Tibial nerve (tissue), 4 donors: ENCODE data around the gene FAXC. TPM values are rescaled to one million over a fixed set of nuclear protein-coding genes. Genes with fewer than 3 reads are reported as not detected.

Source experiments
- DNase-seq, 2 donors: peaks; one replicate each; pipeline ENCODE4 v3.0.0-alpha.2; 2019; ENCODE audit warnings: low spot score in 2 of 2
- H3K27ac ChIP-seq, 4 donors: fragments of 200-600 bp; sonication (generic) in 3 of 4; one replicate each; pipeline ENCODE4 v1.5.1; 2017 to 2019; ENCODE audit warnings: mild to moderate bottlenecking in 1 of 4
- H3K27me3 ChIP-seq, 2 donors: fragments of 200-600 bp; sonication (generic) in 1 of 2; one replicate each; pipeline versions ENCODE4 v1.5.1 to v1.6.0; 2017 to 2019
- H3K36me3 ChIP-seq, 3 donors: fragments of 200-600 bp; sonication (generic); one replicate each; pipeline ENCODE4 v1.5.1; 2018 to 2019
- H3K4me1 ChIP-seq, 4 donors: fragments of 200-600 bp; sonication (generic) in 3 of 4; one replicate each; pipeline ENCODE4 v1.5.1; 2017 to 2019
- H3K4me3 ChIP-seq, 4 donors: fragments of 200-600 bp; sonication (generic) in 3 of 4; one replicate each; pipeline ENCODE4 v1.5.1; 2017 to 2019; ENCODE audit warnings: mild to moderate bottlenecking in 1 of 4, moderate library complexity in 1 of 4
- H3K9me3 ChIP-seq, 4 donors: fragments of 200-600 bp; sonication (generic) in 3 of 4; one replicate each; pipeline ENCODE4 v1.5.1; 2017 to 2019
- CTCF ChIP-seq, 5 experiments: fragments of 200-600 bp in 3 of 5; fragments of 450-650 bp in 2 of 5; sonication (generic) in 3 of 5; IDR thresholded peaks; one replicate each; pipeline ENCODE4 v1.5.1; 2016 to 2019; ENCODE audit warnings: antibody characterized with exemption in 5 of 5, mild to moderate bottlenecking in 3 of 5, moderate library complexity in 2 of 5
- EP300 ChIP-seq, 2 donors: sonication (generic); formaldehyde crosslinking; IDR thresholded peaks; one replicate each; pipeline ENCODE4 v1.6.1; 2017; ENCODE audit warnings: antibody characterized with exemption in 2 of 2, mild to moderate bottlenecking in 1 of 2
- POLR2A ChIP-seq, 2 donors: fragments of 450-650 bp; IDR thresholded peaks; one replicate each; pipeline ENCODE4 v1.6.1; 2017; ENCODE audit warnings: antibody characterized with exemption in 2 of 2, mild to moderate bottlenecking in 2 of 2, moderate library complexity in 2 of 2
- WGBS, 2 donors: methylation state at CpG; one replicate each; pipeline ENCODE4 v1.1.5; 2018; 5-methylcytosine and 5-hydroxymethylcytosine counted together
- total RNA-seq, 4 donors: library from RNA; depleted of rRNA; stranded (reverse); fragments of >200 nt; gene quantifications; one replicate each; pipeline ENCODE4 v1.1.0, GENCODE V29; 2016

FAXC gene
- total RNA-seq, 4 donors from 2014 or later: under 0.01 to 2.4 (median 0.44) TPM

DNA sequence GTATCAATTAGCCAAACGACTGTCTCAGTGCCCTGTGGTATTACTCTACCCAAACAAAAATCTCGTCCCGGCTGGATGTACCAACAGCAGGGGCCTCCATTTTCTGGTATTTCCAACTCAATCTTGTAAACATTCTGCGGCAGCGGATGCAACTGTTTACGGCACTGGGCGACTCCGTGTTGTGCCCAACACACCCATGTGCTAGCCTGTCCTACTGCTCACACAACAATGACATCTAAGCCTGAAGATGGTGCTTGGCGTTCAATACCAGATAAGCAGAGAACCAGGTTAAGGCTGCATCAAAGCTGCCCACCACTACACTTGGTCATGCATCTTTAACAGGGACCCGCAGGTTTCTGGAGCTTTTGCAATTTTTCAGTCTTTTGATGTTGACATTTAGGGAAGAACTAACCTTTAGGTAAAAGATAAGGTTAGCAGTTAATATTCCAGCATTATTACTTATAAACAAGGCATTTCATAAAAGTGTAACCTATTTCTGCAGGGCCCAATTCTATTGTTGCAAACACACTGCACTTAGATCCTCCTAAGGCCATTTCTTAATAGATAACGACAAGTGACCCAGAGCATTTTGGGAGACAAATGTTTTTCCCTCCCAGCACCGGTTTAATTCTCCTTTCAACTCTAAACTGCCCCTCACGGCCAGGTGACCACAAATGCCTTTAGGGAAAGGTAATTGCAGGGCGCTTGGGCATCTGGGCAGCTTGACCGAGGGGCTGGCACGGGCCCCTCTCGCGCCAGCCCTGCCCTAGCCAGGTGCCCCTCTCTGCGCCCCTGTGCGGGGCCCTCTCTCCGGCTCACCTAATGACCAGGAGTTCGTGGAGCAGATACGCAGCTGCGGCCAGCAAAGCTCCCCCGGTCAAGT, 945 bp downstream of the FAXC start:
- H3K36me3 ChIP-seq: no peaks in the 10 kb centered on the region
- no peaks in the 10 kb centered on the region for H3K9me3 ChIP-seq
- H3K27me3 ChIP-seq: peaks cover 0 to 29% of the 10 kb centered on the region in 2 donors
- WGBS, 2 donors: 52 to 55% methylated on average over 23 to 25 of the region's 25 CpGs
- TF ChIP-seq EP300 (IDR thresholded peaks at IDR 0.05): no peak
- TF ChIP-seq POLR2A (IDR thresholded peaks at IDR 0.05): no peak
- no peak for TF ChIP-seq CTCF (IDR thresholded peaks at IDR 0.05)
- peak overlapping the region; percentile 27 to 69 (median 36) for H3K4me3 ChIP-seq
- H3K4me1 ChIP-seq: peaks cover 0 to 13% (median 2%) of the 10 kb centered on the region in 4 donors
- H3K27ac ChIP-seq: no peak overlapping the region
- DNase-seq: no peak

GRCh38 chr6:99347804-99348203, 1.7 kb downstream of the FAXC start:
- 52 to 68% methylated on average over 1 of the region's 1 CpG for WGBS, 2 donors
- no peak overlapping the region for H3K27ac ChIP-seq
- no peaks in the 10 kb centered on the region for H3K36me3 ChIP-seq
- H3K27me3 ChIP-seq: peaks cover 0 to 22% of the 10 kb centered on the region in 2 donors
- H3K9me3 ChIP-seq: no peaks in the 10 kb centered on the region
- H3K4me1 ChIP-seq: peaks cover 0 to 13% (median 2%) of the 10 kb centered on the region in 4 donors
- no peak for TF ChIP-seq EP300 (IDR thresholded peaks at IDR 0.05)
- TF ChIP-seq CTCF (IDR thresholded peaks at IDR 0.05): no peak
- TF ChIP-seq POLR2A (IDR thresholded peaks at IDR 0.05): no peak
- DNase-seq: no peak
- no peak overlapping the region for H3K4me3 ChIP-seq

- no peak for TF ChIP-seq POLR2A (IDR thresholded peaks at IDR 0.05)
- no peak for TF ChIP-seq EP300 (IDR thresholded peaks at IDR 0.05)
- TF ChIP-seq CTCF (IDR thresholded peaks at IDR 0.05): no peak
- DNase-seq: no peak
- Histone ChIP-seq H3K9me3 (no peaks in the 10 kb centered on the region), H3K27me3 (peaks cover 0 to 22% of the 10 kb centered on the region in 2 donors), H3K36me3 (no peaks in the 10 kb centered on the region), H3K4me3 (no peak overlapping the region), H3K4me1 (peaks cover 0 to 13% (median 2%) of the 10 kb centered on the region in 4 donors), H3K27ac (no peak overlapping the region)
- 92 to 94% methylated on average over 10 of the region's 10 CpGs for WGBS, 2 donors
Measured at GRCh38 chr6:99346595-99346994, 2.9 kb downstream of the FAXC start.

DNA sequence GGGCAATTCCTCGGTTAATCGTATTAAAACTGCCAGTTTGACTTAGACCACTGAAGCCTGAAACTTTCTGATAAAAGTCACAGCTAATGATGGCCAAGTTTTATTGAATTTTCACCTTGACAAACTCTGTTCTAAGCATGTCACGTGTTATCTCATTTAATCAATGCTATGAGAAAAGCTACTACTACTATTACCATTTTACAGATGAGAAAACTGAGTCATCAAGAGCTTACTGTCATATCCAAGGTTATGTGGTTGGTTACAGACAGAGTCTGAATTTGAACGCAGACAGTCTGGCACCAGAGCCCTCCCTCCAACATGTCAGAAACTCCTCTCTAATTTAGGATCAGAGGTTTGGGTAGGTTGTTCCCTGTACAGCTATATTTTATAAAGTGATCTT, 4.3 kb downstream of the FAXC start:
- no peaks in the 10 kb centered on the region for H3K36me3 ChIP-seq
- H3K9me3 ChIP-seq: no peaks in the 10 kb centered on the region
- TF ChIP-seq CTCF (IDR thresholded peaks at IDR 0.05): no peak
- no peak for TF ChIP-seq POLR2A (IDR thresholded peaks at IDR 0.05)
- no peak for TF ChIP-seq EP300 (IDR thresholded peaks at IDR 0.05)
- 92 to 95% methylated on average over 4 of the region's 4 CpGs for WGBS, 2 donors
- peaks cover 0 to 12% (median 2%) of the 10 kb centered on the region in 4 donors for H3K4me1 ChIP-seq
- H3K27ac ChIP-seq: no peak overlapping the region
- H3K27me3 ChIP-seq: peaks cover 0 to 15% of the 10 kb centered on the region in 2 donors
- DNase-seq: no peak
- H3K4me3 ChIP-seq: no peak overlapping the region

GRCh38 chr6:99344289-99344688, 5.2 kb downstream of the FAXC start:
- H3K4me3 ChIP-seq: no peak overlapping the region
- TF ChIP-seq CTCF (IDR thresholded peaks at IDR 0.05) (no peak), EP300 (IDR thresholded peaks at IDR 0.05) (no peak), POLR2A (IDR thresholded peaks at IDR 0.05) (no peak)
- WGBS, 2 donors: 26 to 33% methylated on average over 3 of the region's 3 CpGs
- H3K9me3 ChIP-seq: no peaks in the 10 kb centered on the region
- peaks cover 0 to 10% of the 10 kb centered on the region in 2 donors for H3K27me3 ChIP-seq
- H3K27ac ChIP-seq: no peak overlapping the region
- peaks cover 0 to 6% (median 0%) of the 10 kb centered on the region in 4 donors for H3K4me1 ChIP-seq
- H3K36me3 ChIP-seq: no peaks in the 10 kb centered on the region
- DNase-seq: no peak
